Liver (tissue), 9 donors: ENCODE data around the gene CAMK1D. TPM values are rescaled to one million over a fixed set of nuclear protein-coding genes. Genes with fewer than 3 reads are reported as not detected.

Experiments used
- DNase-seq: peaks from one replicate; pipeline ENCODE4 v3.0.0-alpha.2; 2017; ENCODE audit warnings: low spot score
- H3K27ac ChIP-seq, 2 donors: one replicate each; pipeline ENCODE4 v1.7.0; 2013; ENCODE audit warnings: inconsistent platforms in 2 of 2, low read length in 2 of 2, control low read depth in 1 of 2, low read depth in 1 of 2, mild to moderate bottlenecking in 1 of 2
- H3K27me3 ChIP-seq, 4 donors: one replicate each; pipeline versions ENCODE4 v1.6.1 to v1.7.0; 2013; ENCODE audit warnings: low read length in 3 of 4, inconsistent platforms in 1 of 4, mild to moderate bottlenecking in 1 of 4, moderate library complexity in 1 of 4; ENCODE audit not compliant: control insufficient read depth in 4 of 4, insufficient read depth in 4 of 4
- H3K36me3 ChIP-seq, 4 donors: one replicate each; pipeline versions ENCODE4 v1.6.1 to v1.7.0; 2013; ENCODE audit warnings: low read length in 3 of 4, mild to moderate bottlenecking in 3 of 4, low read depth in 1 of 4, moderate library complexity in 1 of 4; ENCODE audit not compliant: control insufficient read depth in 4 of 4, insufficient read depth in 3 of 4
- H3K4me1 ChIP-seq, 4 donors: one replicate each; pipeline versions ENCODE4 v1.6.1 to v1.7.0; 2013; ENCODE audit warnings: low read length in 3 of 4, mild to moderate bottlenecking in 3 of 4, moderate library complexity in 1 of 4; ENCODE audit not compliant: control insufficient read depth in 4 of 4, insufficient read depth in 4 of 4
- H3K4me3 ChIP-seq, 3 donors: one replicate each; pipeline versions ENCODE4 v1.6.1 to v1.7.0; 2013; ENCODE audit warnings: low read length in 3 of 3, control low read depth in 1 of 3, low read depth in 1 of 3, mild to moderate bottlenecking in 1 of 3
- H3K9ac ChIP-seq, 2 donors: one replicate each; pipeline ENCODE4 v1.7.0; 2013; ENCODE audit warnings: low read length in 2 of 2, mild to moderate bottlenecking in 2 of 2, moderate library complexity in 2 of 2, control low read depth in 1 of 2, low read depth in 1 of 2
- H3K9me3 ChIP-seq, 4 donors: one replicate each; pipeline versions ENCODE4 v1.6.1 to v1.7.0; 2013; ENCODE audit warnings: low read length in 3 of 4; ENCODE audit not compliant: control insufficient read depth in 4 of 4
- EGR1 ChIP-seq, 2 donors: IDR thresholded peaks; 2 replicates each; pipeline ENCODE4 v1.6.1; 2016 to 2018; ENCODE audit warnings: antibody characterized with exemption in 2 of 2, low read depth in 2 of 2
- FOXA1 ChIP-seq: IDR thresholded peaks from 2 replicates; pipeline ENCODE4 v1.6.1; 2016; ENCODE audit warnings: antibody characterized with exemption
- FOXA2 ChIP-seq: IDR thresholded peaks from 2 replicates; pipeline ENCODE4 v1.6.1; 2016; ENCODE audit warnings: antibody characterized with exemption
- GABPA ChIP-seq, 2 donors: IDR thresholded peaks in 1 of 2; conservative IDR thresholded peaks in 1 of 2; 2 replicates each; pipeline ENCODE4 v1.6.1; 2016; ENCODE audit warnings: antibody characterized with exemption in 2 of 2, mild to moderate bottlenecking in 1 of 2, moderate library complexity in 1 of 2
- HNF4A ChIP-seq, 2 donors: conservative IDR thresholded peaks; 2 replicates each; pipeline ENCODE4 v1.6.1; 2016; ENCODE audit warnings: antibody characterized with exemption in 2 of 2, mild to moderate bottlenecking in 2 of 2
- HNF4G ChIP-seq: IDR thresholded peaks from 2 replicates; pipeline ENCODE4 v1.6.1; 2016; ENCODE audit warnings: antibody characterized with exemption
- JUND ChIP-seq, 2 donors: IDR thresholded peaks; 2 replicates each; pipeline ENCODE4 v1.6.1; 2016; ENCODE audit warnings: antibody characterized with exemption in 2 of 2
- NR2F2 ChIP-seq: IDR thresholded peaks from 2 replicates; pipeline ENCODE4 v1.6.1; 2016; ENCODE audit warnings: antibody characterized with exemption
- RAD21 ChIP-seq, 2 donors: IDR thresholded peaks; 2 replicates each; pipeline ENCODE4 v1.6.1; 2016; ENCODE audit warnings: antibody characterized with exemption in 2 of 2, mild to moderate bottlenecking in 2 of 2
- RXRA ChIP-seq, 2 donors: IDR thresholded peaks; 2 replicates each; pipeline ENCODE4 v1.6.1; 2017 to 2018; ENCODE audit warnings: antibody characterized with exemption in 2 of 2, mild to moderate bottlenecking in 1 of 2
- SP1 ChIP-seq: IDR thresholded peaks from 2 replicates; pipeline ENCODE4 v1.6.1; 2018; ENCODE audit warnings: antibody characterized with exemption, mild to moderate bottlenecking
- TAF1 ChIP-seq: conservative IDR thresholded peaks from 2 replicates; pipeline ENCODE4 v1.6.1; 2016; ENCODE audit warnings: antibody characterized with exemption, mild to moderate bottlenecking
- YY1 ChIP-seq: IDR thresholded peaks from 2 replicates; pipeline ENCODE4 v1.6.1; 2016; ENCODE audit warnings: antibody characterized with exemption, mild to moderate bottlenecking
- WGBS: extraction: QIAGEN DNeasy Blood & Tissue Kit; methylation state at CpG from one replicate; pipeline ENCODE4 v1.1.7; 2013; 5-methylcytosine and 5-hydroxymethylcytosine counted together
- polyA plus RNA-seq, 2 donors: library from polyadenylated mRNA; stranded (reverse) in 1 of 2; unstranded in 1 of 2; fragments of 200-250 nt in 1 of 2; fragments of >200 nt in 1 of 2; fragmentation: Nextera tagmentation in 1 of 2; extraction: Ambion mirVana in 1 of 2; gene quantifications; one replicate each; pipeline versions ENCODE4 v1.2.1 to v1.2.3, GENCODE V29; 2013 to 2015
- total RNA-seq, 2 donors: library from RNA; depleted of rRNA; stranded (reverse); fragments of >200 nt; gene quantifications; one replicate each; pipeline ENCODE4 v1.2.3, GENCODE V29; 2014
- TF ChIP-seq, protein P1 (sequence below): IDR thresholded peaks from 2 replicates; pipeline ENCODE4 v1.6.1; 2016; ENCODE audit warnings: antibody characterized with exemption
- TF ChIP-seq, protein P2 (sequence below): IDR thresholded peaks from 2 replicates; pipeline ENCODE4 v1.6.1; 2016; ENCODE audit warnings: antibody characterized with exemption
- TF ChIP-seq, protein P3 (sequence below): IDR thresholded peaks from 2 replicates; pipeline ENCODE4 v1.6.1; 2016; ENCODE audit warnings: antibody characterized with exemption
- TF ChIP-seq, protein P4 (sequence below): IDR thresholded peaks from 2 replicates; pipeline ENCODE4 v1.6.1; 2016; ENCODE audit warnings: antibody characterized with exemption, mild to moderate bottlenecking
- TF ChIP-seq, protein P5 (sequence below): fragments of 150-350 bp; IDR thresholded peaks from 2 replicates; pipeline ENCODE4 v1.5.1; 2017; ENCODE audit warnings: improper control_type of control experiment, low read depth, low read length; ENCODE audit not compliant: missing input control
- donor health status: healthy.
- donor health status: healthy.
- donor health status: healthy.
- donor health status: healthy.
- donor health status: healthy.

CAMK1D gene
- total and polyA plus RNA-seq, 4 donors, result 2.7 to 10.1 (median 4.2) TPM

DNA sequence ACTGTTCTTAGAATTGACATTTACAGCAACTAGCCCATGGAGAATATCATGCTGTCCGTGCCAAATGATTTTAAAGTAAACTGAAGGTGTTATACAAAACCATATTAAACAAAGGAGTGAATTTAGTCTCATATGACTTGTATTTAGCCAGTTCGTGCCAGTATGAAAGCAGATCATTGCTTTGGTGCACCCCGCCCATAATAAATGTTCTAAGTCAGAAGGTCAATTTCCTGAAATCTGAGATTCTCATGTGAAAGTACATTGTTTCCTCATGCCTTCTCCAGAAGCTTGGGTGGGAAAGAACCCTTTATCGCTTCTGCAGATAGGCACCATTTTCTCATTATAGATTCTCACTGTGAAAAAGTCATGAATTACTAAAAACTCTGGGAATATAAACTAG, 106.4 kb downstream of the CAMK1D start:
- Histone ChIP-seq H3K4me1 (peaks cover 8 to 25% (median 12%) of the 10 kb centered on the region in 4 donors), H3K9me3 (no peaks in the 10 kb centered on the region), H3K36me3 (no peaks in the 10 kb centered on the region), H3K9ac (peak overlapping the region in 1 of 2 donors; percentile 42), H3K27me3 (no peaks in the 10 kb centered on the region), H3K27ac (peak overlapping the region; percentile 58 to 59), H3K4me3 (no peak overlapping the region)
- TF ChIP-seq NR2F2 (peak; percentile 42), RAD21 (IDR thresholded peaks at IDR 0.05) (no peak)
- TF ChIP-seq, protein P1, sequence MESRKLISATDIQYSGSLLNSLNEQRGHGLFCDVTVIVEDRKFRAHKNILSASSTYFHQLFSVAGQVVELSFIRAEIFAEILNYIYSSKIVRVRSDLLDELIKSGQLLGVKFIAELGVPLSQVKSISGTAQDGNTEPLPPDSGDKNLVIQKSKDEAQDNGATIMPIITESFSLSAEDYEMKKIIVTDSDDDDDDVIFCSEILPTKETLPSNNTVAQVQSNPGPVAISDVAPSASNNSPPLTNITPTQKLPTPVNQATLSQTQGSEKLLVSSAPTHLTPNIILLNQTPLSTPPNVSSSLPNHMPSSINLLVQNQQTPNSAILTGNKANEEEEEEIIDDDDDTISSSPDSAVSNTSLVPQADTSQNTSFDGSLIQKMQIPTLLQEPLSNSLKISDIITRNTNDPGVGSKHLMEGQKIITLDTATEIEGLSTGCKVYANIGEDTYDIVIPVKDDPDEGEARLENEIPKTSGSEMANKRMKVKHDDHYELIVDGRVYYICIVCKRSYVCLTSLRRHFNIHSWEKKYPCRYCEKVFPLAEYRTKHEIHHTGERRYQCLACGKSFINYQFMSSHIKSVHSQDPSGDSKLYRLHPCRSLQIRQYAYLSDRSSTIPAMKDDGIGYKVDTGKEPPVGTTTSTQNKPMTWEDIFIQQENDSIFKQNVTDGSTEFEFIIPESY, result no peak
- 60% methylated on average over 4 of the region's 4 CpGs for WGBS
- DNase-seq, result no peak

DNA sequence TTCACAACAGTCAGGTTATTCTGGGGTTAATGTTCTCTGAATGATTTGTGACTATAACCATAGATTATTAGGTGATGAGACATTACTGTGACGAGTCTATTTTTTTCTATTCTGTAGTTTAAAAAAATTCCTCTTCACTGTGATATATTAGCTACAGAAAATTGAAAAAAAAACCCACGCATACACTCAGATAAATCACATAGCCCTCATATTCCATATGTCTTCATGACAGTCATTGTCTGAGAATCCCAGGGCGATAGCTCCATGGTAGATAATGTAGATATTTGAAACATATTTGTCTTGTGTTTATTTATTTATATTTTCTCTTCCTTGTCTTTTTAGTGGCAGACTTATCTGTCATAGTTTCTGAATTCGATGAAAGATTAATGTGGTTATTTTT, 110.0 kb downstream of the CAMK1D start:
- Histone ChIP-seq H3K36me3 (no peaks in the 10 kb centered on the region), H3K9ac (no peak overlapping the region), H3K27ac (no peak overlapping the region), H3K4me3 (no peak overlapping the region), H3K9me3 (no peaks in the 10 kb centered on the region), H3K4me1 (peaks cover 8 to 37% (median 17%) of the 10 kb centered on the region in 4 donors), H3K27me3 (no peaks in the 10 kb centered on the region)
- no peak for DNase-seq
- WGBS, result 87% methylated on average over 4 of the region's 4 CpGs
- TF ChIP-seq JUND (IDR thresholded peaks at IDR 0.05), result no peak
- TF ChIP-seq, protein P2, sequence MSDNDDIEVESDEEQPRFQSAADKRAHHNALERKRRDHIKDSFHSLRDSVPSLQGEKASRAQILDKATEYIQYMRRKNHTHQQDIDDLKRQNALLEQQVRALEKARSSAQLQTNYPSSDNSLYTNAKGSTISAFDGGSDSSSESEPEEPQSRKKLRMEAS, result no peak
- no peak for TF ChIP-seq HNF4A (conservative IDR thresholded peaks at IDR 0.05)
- no peak for TF ChIP-seq EGR1 (IDR thresholded peaks at IDR 0.05; ENCODE audit: low read depth in 2 of 2)
- TF ChIP-seq, protein P3, sequence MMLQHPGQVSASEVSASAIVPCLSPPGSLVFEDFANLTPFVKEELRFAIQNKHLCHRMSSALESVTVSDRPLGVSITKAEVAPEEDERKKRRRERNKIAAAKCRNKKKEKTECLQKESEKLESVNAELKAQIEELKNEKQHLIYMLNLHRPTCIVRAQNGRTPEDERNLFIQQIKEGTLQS, result no peak
- TF ChIP-seq TAF1, result no peak
- no peak for TF ChIP-seq HNF4G
- no peak for TF ChIP-seq NR2F2
- TF ChIP-seq, protein P1, result no peak
- no peak for TF ChIP-seq YY1
- no peak for TF ChIP-seq FOXA1
- TF ChIP-seq SP1, result no peak
- TF ChIP-seq RXRA (IDR thresholded peaks at IDR 0.05), result no peak
- no peak for TF ChIP-seq GABPA (IDR thresholded peaks at IDR 0.05 in 1 of 2, conservative IDR thresholded peaks at IDR 0.05 in 1 of 2)
- TF ChIP-seq, protein P4, sequence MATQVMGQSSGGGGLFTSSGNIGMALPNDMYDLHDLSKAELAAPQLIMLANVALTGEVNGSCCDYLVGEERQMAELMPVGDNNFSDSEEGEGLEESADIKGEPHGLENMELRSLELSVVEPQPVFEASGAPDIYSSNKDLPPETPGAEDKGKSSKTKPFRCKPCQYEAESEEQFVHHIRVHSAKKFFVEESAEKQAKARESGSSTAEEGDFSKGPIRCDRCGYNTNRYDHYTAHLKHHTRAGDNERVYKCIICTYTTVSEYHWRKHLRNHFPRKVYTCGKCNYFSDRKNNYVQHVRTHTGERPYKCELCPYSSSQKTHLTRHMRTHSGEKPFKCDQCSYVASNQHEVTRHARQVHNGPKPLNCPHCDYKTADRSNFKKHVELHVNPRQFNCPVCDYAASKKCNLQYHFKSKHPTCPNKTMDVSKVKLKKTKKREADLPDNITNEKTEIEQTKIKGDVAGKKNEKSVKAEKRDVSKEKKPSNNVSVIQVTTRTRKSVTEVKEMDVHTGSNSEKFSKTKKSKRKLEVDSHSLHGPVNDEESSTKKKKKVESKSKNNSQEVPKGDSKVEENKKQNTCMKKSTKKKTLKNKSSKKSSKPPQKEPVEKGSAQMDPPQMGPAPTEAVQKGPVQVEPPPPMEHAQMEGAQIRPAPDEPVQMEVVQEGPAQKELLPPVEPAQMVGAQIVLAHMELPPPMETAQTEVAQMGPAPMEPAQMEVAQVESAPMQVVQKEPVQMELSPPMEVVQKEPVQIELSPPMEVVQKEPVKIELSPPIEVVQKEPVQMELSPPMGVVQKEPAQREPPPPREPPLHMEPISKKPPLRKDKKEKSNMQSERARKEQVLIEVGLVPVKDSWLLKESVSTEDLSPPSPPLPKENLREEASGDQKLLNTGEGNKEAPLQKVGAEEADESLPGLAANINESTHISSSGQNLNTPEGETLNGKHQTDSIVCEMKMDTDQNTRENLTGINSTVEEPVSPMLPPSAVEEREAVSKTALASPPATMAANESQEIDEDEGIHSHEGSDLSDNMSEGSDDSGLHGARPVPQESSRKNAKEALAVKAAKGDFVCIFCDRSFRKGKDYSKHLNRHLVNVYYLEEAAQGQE, result no peak
- no peak for TF ChIP-seq RAD21 (IDR thresholded peaks at IDR 0.05)
- TF ChIP-seq, protein P5, sequence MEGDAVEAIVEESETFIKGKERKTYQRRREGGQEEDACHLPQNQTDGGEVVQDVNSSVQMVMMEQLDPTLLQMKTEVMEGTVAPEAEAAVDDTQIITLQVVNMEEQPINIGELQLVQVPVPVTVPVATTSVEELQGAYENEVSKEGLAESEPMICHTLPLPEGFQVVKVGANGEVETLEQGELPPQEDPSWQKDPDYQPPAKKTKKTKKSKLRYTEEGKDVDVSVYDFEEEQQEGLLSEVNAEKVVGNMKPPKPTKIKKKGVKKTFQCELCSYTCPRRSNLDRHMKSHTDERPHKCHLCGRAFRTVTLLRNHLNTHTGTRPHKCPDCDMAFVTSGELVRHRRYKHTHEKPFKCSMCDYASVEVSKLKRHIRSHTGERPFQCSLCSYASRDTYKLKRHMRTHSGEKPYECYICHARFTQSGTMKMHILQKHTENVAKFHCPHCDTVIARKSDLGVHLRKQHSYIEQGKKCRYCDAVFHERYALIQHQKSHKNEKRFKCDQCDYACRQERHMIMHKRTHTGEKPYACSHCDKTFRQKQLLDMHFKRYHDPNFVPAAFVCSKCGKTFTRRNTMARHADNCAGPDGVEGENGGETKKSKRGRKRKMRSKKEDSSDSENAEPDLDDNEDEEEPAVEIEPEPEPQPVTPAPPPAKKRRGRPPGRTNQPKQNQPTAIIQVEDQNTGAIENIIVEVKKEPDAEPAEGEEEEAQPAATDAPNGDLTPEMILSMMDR, result no peak
- TF ChIP-seq FOXA2, result no peak
